T-helper 2 cell treated with Interferon-gamma antibody and Interleukin-4, amounts not matched to agents 5 μg/mL and 100 μg/mL, for 36 hours (primary cell): ENCODE results near the gene C1orf167.

ENCODE experiments used
- DNase-seq: peaks from one replicate; pipeline ENCODE4 v3.0.0; 2021; ENCODE audit warnings: low spot score
- H3K27ac Mint-ChIP-seq: one replicate; pipeline ENCODE4 v1.8.0; 2021; ENCODE audit warnings: mild to moderate bottlenecking, mixed read lengths
- H3K27me3 Mint-ChIP-seq: one replicate; pipeline ENCODE4 v1.8.0; 2021; ENCODE audit warnings: low read depth, mixed read lengths
- H3K36me3 Mint-ChIP-seq: one replicate; pipeline ENCODE4 v1.8.0; 2021; ENCODE audit warnings: low read depth, mixed read lengths
- H3K4me1 Mint-ChIP-seq: one replicate; pipeline ENCODE4 v1.8.0; 2021; ENCODE audit warnings: low read depth, mixed read lengths
- H3K4me3 Mint-ChIP-seq: one replicate; pipeline ENCODE4 v1.8.0; 2022; ENCODE audit warnings: mild to moderate bottlenecking, moderate library complexity, mixed read lengths
- H3K9me3 Mint-ChIP-seq: one replicate; pipeline ENCODE4 v1.8.0; 2021; ENCODE audit warnings: mixed read lengths

The C1orf167 gene

GRCh38 chr1:11789126-11790067, 27.4 kb downstream of the C1orf167 start:
- Mint-ChIP-seq H3K27ac (no peak overlapping the region), H3K36me3 (peaks cover 18% of the 10 kb centered on the region), H3K4me3 (no peak overlapping the region), H3K27me3 (no peaks in the 10 kb centered on the region), H3K4me1 (no peaks in the 10 kb centered on the region), H3K9me3 (no peaks in the 10 kb centered on the region)
- DNase-seq, result no peak

DNA sequence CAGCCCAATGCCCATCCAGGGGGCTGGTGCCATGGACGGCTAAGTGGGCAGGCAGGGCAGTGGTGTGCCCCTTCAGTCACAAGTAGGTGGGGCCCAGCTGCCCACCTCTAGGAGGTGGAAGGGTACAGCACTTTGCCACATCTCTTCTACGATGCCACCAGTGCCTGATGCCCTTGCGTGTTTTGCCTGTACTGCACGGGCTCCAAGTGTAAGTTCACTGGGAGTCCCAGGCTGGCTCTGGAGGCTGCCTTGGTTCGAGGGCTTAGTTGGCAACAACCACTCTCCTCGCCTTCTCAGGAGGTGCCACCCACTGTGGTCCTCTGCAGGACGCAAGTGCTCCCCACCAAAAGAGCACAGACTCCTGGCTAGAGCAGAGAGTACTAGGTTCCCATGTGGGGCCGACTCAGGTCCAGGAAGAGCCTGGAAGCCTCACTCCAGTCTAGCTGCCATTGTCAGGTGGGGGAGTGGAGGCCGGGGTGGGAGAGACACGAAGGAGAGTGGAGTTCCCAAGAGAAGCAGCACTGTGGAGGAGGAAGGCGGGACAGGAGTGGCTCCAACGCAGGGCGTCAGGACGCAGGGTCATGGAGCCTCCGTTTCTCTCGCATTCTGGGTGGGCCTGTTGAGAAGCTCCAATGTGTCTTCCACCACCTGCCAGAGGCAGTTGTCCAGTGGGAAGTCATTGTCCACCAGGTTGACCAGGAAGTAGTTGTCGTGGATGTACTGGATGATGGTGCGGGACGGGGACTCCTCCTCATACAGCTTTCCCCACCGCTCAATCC, 28.3 kb downstream of the C1orf167 start:
- H3K9me3 Mint-ChIP-seq, result no peaks in the 10 kb centered on the region
- no peaks in the 10 kb centered on the region for H3K4me1 Mint-ChIP-seq
- no peak overlapping the region for H3K27ac Mint-ChIP-seq
- no peak overlapping the region for H3K4me3 Mint-ChIP-seq
- peaks cover 23% of the 10 kb centered on the region for H3K36me3 Mint-ChIP-seq
- DNase-seq, result no peak
- H3K27me3 Mint-ChIP-seq, result no peaks in the 10 kb centered on the region

GRCh38 chr1:11790880-11791715, 29.1 kb downstream of the C1orf167 start:
- Mint-ChIP-seq H3K36me3 (peaks cover 31% of the 10 kb centered on the region), H3K4me3 (no peak overlapping the region), H3K9me3 (no peaks in the 10 kb centered on the region), H3K27me3 (no peaks in the 10 kb centered on the region), H3K4me1 (no peaks in the 10 kb centered on the region), H3K27ac (peak overlapping the region; percentile 56)
- no peak for DNase-seq

GRCh38 chr1:11792106-11792505, 30.1 kb downstream of the C1orf167 start:
- no peak for DNase-seq
- peaks cover 33% of the 10 kb centered on the region for H3K36me3 Mint-ChIP-seq
- no peaks in the 10 kb centered on the region for H3K9me3 Mint-ChIP-seq
- no peaks in the 10 kb centered on the region for H3K4me1 Mint-ChIP-seq
- H3K4me3 Mint-ChIP-seq, result no peak overlapping the region
- no peak overlapping the region for H3K27ac Mint-ChIP-seq
- H3K27me3 Mint-ChIP-seq, result no peaks in the 10 kb centered on the region

DNA sequence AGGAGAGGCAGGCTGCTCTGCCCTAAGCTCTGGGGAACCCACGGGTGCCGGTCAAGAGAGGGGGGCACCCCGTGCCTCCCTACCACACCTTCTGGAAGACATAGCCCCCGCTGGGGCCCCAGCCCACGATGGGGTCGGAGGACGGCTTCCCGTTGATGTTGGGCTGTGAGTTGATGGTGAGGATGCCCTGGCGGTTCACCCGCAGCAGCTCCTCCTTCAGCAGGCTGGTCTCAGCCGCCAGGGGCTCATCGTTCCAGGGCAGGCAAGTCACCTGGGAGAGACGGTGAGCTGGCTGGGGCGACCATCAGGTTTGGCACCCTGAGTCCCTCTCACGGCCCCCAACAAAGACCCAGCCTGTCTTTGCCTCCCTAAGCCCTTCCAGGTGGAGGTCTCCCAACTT, 31.8 kb downstream of the C1orf167 start:
- H3K27ac Mint-ChIP-seq, result no peak overlapping the region

DNA sequence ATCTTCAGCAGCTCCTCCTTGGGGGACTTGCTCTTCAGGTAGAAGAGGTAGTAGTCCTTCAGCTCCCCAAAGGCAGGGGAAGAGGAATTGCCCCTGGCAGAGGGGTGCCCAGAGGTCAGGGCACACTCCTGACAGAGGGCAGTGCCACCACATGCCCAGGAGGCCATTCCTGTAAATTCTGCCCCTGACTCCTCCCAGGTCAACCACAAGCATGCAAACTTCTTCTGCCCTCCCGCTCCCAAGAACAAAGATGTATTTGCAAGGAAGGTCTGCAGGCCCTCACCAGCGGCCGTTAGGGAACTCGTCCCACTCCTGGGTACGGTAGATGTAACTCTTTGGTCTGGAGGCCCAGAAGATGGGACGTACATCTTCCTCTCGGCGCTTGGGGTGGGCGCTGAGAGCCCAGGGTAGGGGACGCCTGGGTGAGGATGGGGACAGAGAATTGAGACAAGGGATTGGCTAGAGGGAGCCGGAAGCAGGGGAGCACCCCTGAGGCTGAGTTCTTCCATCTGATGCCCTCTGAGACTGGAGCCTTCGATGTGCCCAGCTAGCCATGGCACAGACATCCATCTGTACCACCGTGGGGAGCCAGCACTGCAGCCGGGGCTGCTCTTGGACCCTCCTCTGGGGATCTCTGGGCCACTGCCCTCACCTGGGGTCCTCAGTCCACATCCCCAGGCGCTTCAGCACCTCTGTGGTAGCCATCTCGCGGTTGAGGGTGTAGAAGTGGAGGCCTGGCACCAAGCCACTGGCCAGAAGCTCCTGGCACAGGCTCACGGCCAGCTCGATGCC, 32.6 kb downstream of the C1orf167 start:
- Mint-ChIP-seq H3K4me1 (no peaks in the 10 kb centered on the region), H3K4me3 (no peak overlapping the region), H3K36me3 (peaks cover 35% of the 10 kb centered on the region), H3K27ac (no peak overlapping the region), H3K9me3 (no peaks in the 10 kb centered on the region), H3K27me3 (no peaks in the 10 kb centered on the region)
- DNase-seq, result no peak

More for the DNA sequence above, 31.8 kb downstream of the C1orf167 start:
- no peak overlapping the region for H3K4me3 Mint-ChIP-seq
- H3K36me3 Mint-ChIP-seq, result peaks cover 33% of the 10 kb centered on the region
- no peaks in the 10 kb centered on the region for H3K9me3 Mint-ChIP-seq
- no peaks in the 10 kb centered on the region for H3K4me1 Mint-ChIP-seq
- no peaks in the 10 kb centered on the region for H3K27me3 Mint-ChIP-seq
- DNase-seq, result no peak

- Mint-ChIP-seq H3K36me3 (peaks cover 32% of the 10 kb centered on the region), H3K4me3 (no peak overlapping the region), H3K27ac (no peak overlapping the region), H3K9me3 (no peaks in the 10 kb centered on the region), H3K4me1 (no peaks in the 10 kb centered on the region), H3K27me3 (no peaks in the 10 kb centered on the region)
- DNase-seq, result no peak
Measured at GRCh38 chr1:11795238-11795890, 33.4 kb downstream of the C1orf167 start.

- peaks cover 34% of the 10 kb centered on the region for H3K36me3 Mint-ChIP-seq
- DNase-seq, result no peak
- no peak overlapping the region for H3K27ac Mint-ChIP-seq
- H3K4me1 Mint-ChIP-seq, result peaks cover 1% of the 10 kb centered on the region
- H3K9me3 Mint-ChIP-seq, result no peaks in the 10 kb centered on the region
- no peaks in the 10 kb centered on the region for H3K27me3 Mint-ChIP-seq
- no peak overlapping the region for H3K4me3 Mint-ChIP-seq
Measured at GRCh38 chr1:11796036-11796828, 34.2 kb downstream of the C1orf167 start.

DNA sequence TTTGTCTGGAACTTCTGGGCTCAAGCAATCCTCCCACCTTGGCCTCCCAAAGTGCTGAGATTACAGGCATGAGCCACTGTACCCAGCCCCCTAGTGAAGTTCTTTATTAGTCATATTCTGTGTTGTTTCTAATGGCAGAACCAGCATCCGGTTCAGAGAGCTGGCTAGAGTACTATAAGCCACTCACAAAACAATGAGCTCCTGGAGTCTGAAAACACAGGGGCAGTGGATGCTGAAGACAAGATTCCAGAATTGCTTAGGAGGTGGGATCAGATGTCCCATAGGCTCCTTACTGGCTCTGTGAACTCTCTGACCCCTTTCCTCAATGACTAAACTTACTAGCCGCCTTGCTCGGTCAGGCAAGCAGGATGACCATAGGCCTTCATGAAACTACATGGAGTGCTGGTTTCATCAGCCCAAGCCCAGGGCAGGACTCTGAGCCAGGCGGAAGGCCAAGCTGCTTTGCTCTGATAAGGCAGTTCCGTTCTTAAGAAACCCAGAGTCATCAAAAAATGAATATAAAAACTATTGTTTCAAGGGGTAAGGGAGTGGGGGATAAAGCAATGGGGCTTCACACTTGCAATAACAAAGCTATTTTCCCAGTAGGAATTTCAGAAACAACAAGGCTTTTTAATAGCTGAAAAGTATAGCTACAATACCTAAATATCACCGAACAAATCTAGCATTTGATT, 35.7 kb downstream of the C1orf167 start:
- Mint-ChIP-seq H3K27ac (no peak overlapping the region), H3K4me1 (peaks cover 7% of the 10 kb centered on the region), H3K9me3 (no peaks in the 10 kb centered on the region), H3K36me3 (peaks cover 31% of the 10 kb centered on the region), H3K4me3 (no peak overlapping the region), H3K27me3 (no peaks in the 10 kb centered on the region)
- no peak for DNase-seq

DNA sequence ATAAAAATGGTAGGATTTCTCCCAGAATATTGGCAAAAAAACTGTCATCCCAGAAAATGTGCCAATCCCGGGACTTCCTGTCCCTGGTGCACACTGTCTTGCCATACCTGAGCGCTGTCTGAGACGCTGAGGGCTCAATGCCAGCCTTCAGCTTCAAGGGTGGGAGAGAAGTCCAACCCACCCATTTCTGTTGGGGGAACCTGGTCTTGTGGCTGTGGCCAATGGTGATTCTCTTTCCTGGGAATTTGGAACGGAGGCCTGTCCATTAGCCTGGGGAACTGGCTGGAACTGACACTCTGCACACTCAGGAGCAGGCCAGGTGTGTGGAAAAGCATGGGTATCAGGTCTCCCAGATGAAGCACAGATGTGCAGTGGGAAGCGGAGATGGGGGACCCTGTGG, 37.1 kb downstream of the C1orf167 start:
- H3K27me3 Mint-ChIP-seq, result no peaks in the 10 kb centered on the region
- H3K27ac Mint-ChIP-seq, result no peak overlapping the region
- peaks cover 31% of the 10 kb centered on the region for H3K36me3 Mint-ChIP-seq

DNA sequence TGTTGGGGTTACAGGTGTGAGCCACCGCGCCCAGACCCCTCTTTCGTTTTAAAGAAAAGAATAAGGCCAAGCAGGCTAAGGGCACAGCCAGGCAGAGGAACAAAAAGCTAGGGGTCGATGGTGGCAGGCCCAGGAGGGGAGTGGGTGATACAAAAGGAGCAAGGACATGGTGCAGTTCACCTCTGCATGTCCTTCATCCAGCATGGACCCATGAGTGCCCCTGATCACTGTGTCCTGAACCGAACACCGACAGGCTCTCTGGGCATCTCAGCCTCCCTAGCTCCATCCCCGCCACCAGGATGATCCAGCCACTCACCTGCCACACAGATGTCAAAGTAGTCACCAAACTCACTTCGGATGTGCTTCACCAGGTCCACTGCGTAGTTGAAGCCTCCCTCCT, 37.9 kb downstream of the C1orf167 start:
- H3K4me3 Mint-ChIP-seq, result no peak overlapping the region
- H3K9me3 Mint-ChIP-seq, result no peaks in the 10 kb centered on the region
- H3K36me3 Mint-ChIP-seq, result peaks cover 26% of the 10 kb centered on the region
- DNase-seq, result no peak
- no peak overlapping the region for H3K27ac Mint-ChIP-seq
- peaks cover 24% of the 10 kb centered on the region for H3K4me1 Mint-ChIP-seq
- no peaks in the 10 kb centered on the region for H3K27me3 Mint-ChIP-seq

More for the DNA sequence above, 37.1 kb downstream of the C1orf167 start:
- DNase-seq, result no peak
- no peak overlapping the region for H3K4me3 Mint-ChIP-seq
- no peaks in the 10 kb centered on the region for H3K9me3 Mint-ChIP-seq
- H3K4me1 Mint-ChIP-seq, result peaks cover 16% of the 10 kb centered on the region

- no peak overlapping the region for H3K4me3 Mint-ChIP-seq
- no peak for DNase-seq
- no peaks in the 10 kb centered on the region for H3K27me3 Mint-ChIP-seq
- no peak overlapping the region for H3K27ac Mint-ChIP-seq
- H3K36me3 Mint-ChIP-seq, result peaks cover 23% of the 10 kb centered on the region
- H3K9me3 Mint-ChIP-seq, result no peaks in the 10 kb centered on the region
- peaks cover 24% of the 10 kb centered on the region for H3K4me1 Mint-ChIP-seq
Measured at GRCh38 chr1:11800391-11800755, 38.4 kb downstream of the C1orf167 start.
